Esophagus squamous epithelium (tissue), 5 donors: ENCODE results near the gene NHERF2. TPM values are rescaled to one million over a fixed set of nuclear protein-coding genes. Genes with fewer than 3 reads are reported as not detected.

ENCODE experiments used
- DNase-seq: peaks from one replicate; lab custom pipeline; 2025; lab: John Stamatoyannopoulos, UW
- H3K27ac ChIP-seq, 4 donors: fragments of 200-600 bp; sonication (generic); one replicate each; pipeline ENCODE4 v1.5.1; 2016 to 2019; ENCODE audit warnings: mild to moderate bottlenecking in 1 of 4
- H3K27me3 ChIP-seq, 4 donors: fragments of 200-600 bp; sonication (generic); 1 replicate in 3 of 4; 2 replicates in 1 of 4; pipeline versions ENCODE4 v1.5.1 to v1.6.0; 2017 to 2021; ENCODE audit warnings: antibody characterized with exemption in 1 of 4
- H3K36me3 ChIP-seq, 3 donors: fragments of 200-600 bp; sonication (generic); one replicate each; pipeline ENCODE4 v1.5.1; 2016 to 2019
- H3K4me1 ChIP-seq, 3 donors: fragments of 200-600 bp; sonication (generic); one replicate each; pipeline ENCODE4 v1.5.1; 2017 to 2019
- H3K4me3 ChIP-seq, 4 donors: fragments of 200-600 bp; sonication (generic); 1 replicate in 3 of 4; 2 replicates in 1 of 4; pipeline ENCODE4 v1.5.1; 2016 to 2019; ENCODE audit warnings: mild to moderate bottlenecking in 2 of 4, moderate library complexity in 1 of 4
- H3K9me3 ChIP-seq, 3 donors: fragments of 200-600 bp; sonication (generic); one replicate each; pipeline ENCODE4 v1.5.1; 2016 to 2019
- CTCF ChIP-seq, 6 experiments: fragments of 450-650 bp in 4 of 6; fragments of 200-600 bp in 2 of 6; sonication (generic) in 2 of 6; IDR thresholded peaks; one replicate each; pipeline ENCODE4 v1.5.1; 2016 to 2019; ENCODE audit warnings: antibody characterized with exemption in 6 of 6, mild to moderate bottlenecking in 4 of 6, moderate library complexity in 4 of 6
- POLR2A ChIP-seq, 4 donors: fragments of 450-650 bp; IDR thresholded peaks; one replicate each; pipeline ENCODE4 v1.6.1; 2017; ENCODE audit warnings: antibody characterized with exemption in 4 of 4, mild to moderate bottlenecking in 4 of 4, moderate library complexity in 3 of 4
- WGBS, 2 donors: methylation state at CpG; one replicate each; pipeline ENCODE4 v1.1.5; 2018; 5-methylcytosine and 5-hydroxymethylcytosine counted together
- intact Hi-C: fragments of 100-400 bp; cut with DNase I; formaldehyde crosslinking; loops from one replicate; pipeline ENCODE4 v1.15.0; 2022
- total RNA-seq, 4 donors: library from RNA; depleted of rRNA; stranded (reverse); fragments of >200 nt; gene quantifications; one replicate each; pipeline ENCODE4 v1.1.0, GENCODE V29; 2016
- donor health status: DM: yes; HTN: yes; CAD: no.

The NHERF2 gene
- total RNA-seq, 4 donors from 2014 or later = 11.6 to 31.7 (median 16.5) TPM

GRCh38 chr16:2078691-2079090, 52.0 kb downstream of the NHERF2 start:
- Histone ChIP-seq H3K27ac (no peak overlapping the region), H3K36me3 (peaks cover 34 to 100% (median 34%) of the 10 kb centered on the region in 3 donors), H3K4me1 (peaks cover 13 to 26% (median 21%) of the 10 kb centered on the region in 3 donors), H3K9me3 (no peaks in the 10 kb centered on the region), H3K4me3 (no peak overlapping the region), H3K27me3 (no peaks in the 10 kb centered on the region)
- no peak for DNase-seq
- WGBS, 2 donors = no CpG with 5 or more reads among the region's 23 CpGs
- intact Hi-C loops = no loop called here
- no peak for TF ChIP-seq CTCF (IDR thresholded peaks at IDR 0.05)
- no peak for TF ChIP-seq POLR2A (IDR thresholded peaks at IDR 0.05)

GRCh38 chr16:2079311-2079800, 52.7 kb downstream of the NHERF2 start:
- H3K4me1 ChIP-seq = peaks cover 13 to 31% (median 21%) of the 10 kb centered on the region in 3 donors
- intact Hi-C loops = no loop called here
- DNase-seq = no peak
- H3K4me3 ChIP-seq = no peak overlapping the region
- H3K27me3 ChIP-seq = no peaks in the 10 kb centered on the region
- H3K27ac ChIP-seq = no peak overlapping the region
- no peak for TF ChIP-seq CTCF (IDR thresholded peaks at IDR 0.05)
- no peak for TF ChIP-seq POLR2A (IDR thresholded peaks at IDR 0.05)
- peaks cover 29 to 100% (median 37%) of the 10 kb centered on the region in 3 donors for H3K36me3 ChIP-seq
- WGBS, 2 donors = 93 to 96% methylated on average over 8 to 9 of the region's 30 CpGs
- no peaks in the 10 kb centered on the region for H3K9me3 ChIP-seq

DNA sequence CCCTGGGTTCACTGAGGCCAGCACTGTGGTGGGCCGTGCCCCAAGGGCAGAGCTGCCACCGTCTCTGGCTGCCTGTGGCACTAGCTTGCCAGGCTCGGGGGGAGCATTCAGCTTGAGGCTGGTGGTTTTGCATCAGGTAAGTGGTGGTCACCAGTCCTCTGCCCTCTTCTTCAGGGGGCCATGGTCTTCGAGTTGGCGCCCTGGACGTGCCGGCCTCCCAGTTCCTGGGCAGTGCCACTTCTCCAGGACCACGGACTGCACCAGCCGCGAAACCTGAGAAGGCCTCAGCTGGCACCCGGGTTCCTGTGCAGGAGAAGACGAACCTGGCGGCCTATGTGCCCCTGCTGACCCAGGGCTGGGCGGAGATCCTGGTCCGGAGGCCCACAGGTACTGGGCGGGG, 53.3 kb downstream of the NHERF2 start:
- DNase-seq = no peak
- Histone ChIP-seq H3K36me3 (peaks cover 26 to 100% (median 42%) of the 10 kb centered on the region in 3 donors), H3K27me3 (no peaks in the 10 kb centered on the region), H3K9me3 (no peaks in the 10 kb centered on the region), H3K4me3 (no peak overlapping the region), H3K4me1 (peaks cover 13 to 37% (median 21%) of the 10 kb centered on the region in 3 donors), H3K27ac (no peak overlapping the region)
- intact Hi-C loops = no loop called here
- no CpG with 5 or more reads among the region's 16 CpGs for WGBS, 2 donors
- TF ChIP-seq POLR2A (IDR thresholded peaks at IDR 0.05) = no peak
- TF ChIP-seq CTCF (IDR thresholded peaks at IDR 0.05) = no peak

DNA sequence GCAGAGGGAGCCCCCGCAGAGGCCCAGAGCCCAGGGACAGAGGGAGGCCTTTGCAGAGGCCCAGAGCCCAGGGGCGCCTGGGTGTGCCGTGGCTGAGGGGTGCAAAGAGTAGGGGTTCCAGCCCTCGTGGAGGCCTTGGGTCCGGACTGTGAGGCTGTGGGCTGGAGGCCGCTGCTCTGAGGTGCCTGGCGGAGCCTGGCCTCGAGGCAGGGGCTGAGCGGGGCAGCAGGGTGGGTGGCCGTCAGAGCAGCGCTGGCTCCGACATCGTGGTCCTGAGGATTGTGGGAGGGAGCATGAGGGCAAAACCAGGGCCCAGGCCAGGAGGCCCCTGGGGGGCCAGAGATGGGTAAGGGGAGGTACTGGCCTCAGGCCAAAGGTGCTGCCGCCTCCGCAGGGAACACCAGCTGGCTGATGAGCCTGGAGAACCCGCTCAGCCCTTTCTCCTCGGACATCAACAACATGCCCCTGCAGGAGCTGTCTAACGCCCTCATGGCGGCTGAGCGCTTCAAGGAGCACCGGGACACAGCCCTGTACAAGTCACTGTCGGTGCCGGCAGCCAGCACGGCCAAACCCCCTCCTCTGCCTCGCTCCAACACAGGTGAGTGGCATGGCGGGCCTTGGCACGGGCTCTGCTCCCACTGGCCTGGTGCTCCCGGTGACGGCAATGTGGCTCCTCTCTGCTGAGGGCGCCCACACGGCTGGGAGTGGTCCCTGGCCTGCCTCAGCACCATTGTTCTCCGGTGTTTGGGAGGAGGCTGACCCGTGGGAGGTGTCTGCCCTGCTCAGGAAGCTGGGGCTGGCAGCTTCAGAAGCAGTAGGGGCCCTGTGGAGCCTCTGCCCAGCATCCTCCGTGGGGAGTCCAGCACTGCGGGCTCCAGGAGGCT, 54.7 kb downstream of the NHERF2 start:
- H3K4me3 ChIP-seq = no peak overlapping the region
- peaks cover 23 to 100% (median 38%) of the 10 kb centered on the region in 3 donors for H3K36me3 ChIP-seq
- H3K9me3 ChIP-seq = no peaks in the 10 kb centered on the region
- intact Hi-C loops = no loop called here
- no peak for TF ChIP-seq CTCF (IDR thresholded peaks at IDR 0.05)
- no peak for TF ChIP-seq POLR2A (IDR thresholded peaks at IDR 0.05)
- H3K4me1 ChIP-seq = peaks cover 13 to 51% (median 21%) of the 10 kb centered on the region in 3 donors
- DNase-seq = no peak
- H3K27ac ChIP-seq = peak overlapping the region in 3 of 4 donors; percentile 60 to 61 (median 60)
- no peaks in the 10 kb centered on the region for H3K27me3 ChIP-seq
- WGBS, 2 donors = 66 to 80% methylated on average over 1 to 10 of the region's 35 CpGs
